Measurements from ENCODE around the gene RAB7B. TPM values are rescaled to one million over a fixed set of nuclear protein-coding genes. Genes with fewer than 3 reads are reported as not detected.

The RAB7B gene
- total RNA-seq, 5 donors from 2014 or later (not counting 1 experiment from before 2014, with no cell fraction given), result 0.15 to 0.22 TPM; not detected in 3

GRCh38 chr1:206015071-206015470 is 11.9 kb upstream of the RAB7B start:
- CTCF ChIA-PET, result interaction anchor here (0.6 to 1.1 kb wide), 2 partner anchors 37 to 58 kb away, joined by 3 to 14 read pairs; no protein-coding TSS in a partner anchor
- no CpG with 5 or more reads among the region's 1 CpG for WGBS (ENCODE audit: insufficient coverage)

GRCh38 chr1:206014601-206015000 is 11.4 kb upstream of the RAB7B start:
- POLR2A ChIA-PET, result no interaction called here
- ATAC-seq (replicated peaks in 1 of 4) (no peak), DNase-seq (no peak)
- Mint-ChIP-seq H3K4me3 (no peak overlapping the region), H3K27me3 (no peaks in the 10 kb centered on the region), H3K9me3 (no peaks in the 10 kb centered on the region), H3K36me3 (no peaks in the 10 kb centered on the region), H3K27ac (no peak overlapping the region), H3K4me1 (peaks cover 16 to 27% (median 21%) of the 10 kb centered on the region in 3 donors)
- CTCF ChIA-PET, result interaction anchor here in 1 of 2 donors (1.1 kb wide), 1 partner anchor 37 kb away, joined by 3 read pairs; no protein-coding TSS in a partner anchor
- Histone ChIP-seq H3K36me3 (ENCODE audit: control insufficient read depth in 2 of 2, extremely low read depth in 1 of 2, insufficient read depth in 1 of 2, low read length in 1 of 2) (no peaks in the 10 kb centered on the region), H3K27me3 (replicated peaks in 1 of 2; ENCODE audit: control insufficient read depth in 2 of 2, extremely low read depth in 1 of 2, insufficient read depth in 2 of 2, low read length in 1 of 2) (no peaks in the 10 kb centered on the region), H3K27ac (ENCODE audit: low read length) (no peak overlapping the region), H3K4me1 (ENCODE audit: control insufficient read depth in 1 of 2, extremely low read depth in 1 of 2, insufficient read depth in 2 of 2, low read length in 2 of 2) (peaks cover 0 to 8% of the 10 kb centered on the region in 2 experiments), H3K4me3 (ENCODE audit: control insufficient read depth in 1 of 2, extremely low read depth in 1 of 2, low read length in 1 of 2) (no peak overlapping the region), H3K9me3 (no peaks in the 10 kb centered on the region)
- WGBS (ENCODE audit: insufficient coverage), result 90% methylated on average over 1 of the region's 5 CpGs

More at GRCh38 chr1:206015071-206015470, 11.9 kb upstream of the RAB7B start:
- no peaks in the 10 kb centered on the region for H3K36me3 ChIP-seq (ENCODE audit: control insufficient read depth in 2 of 2, extremely low read depth in 1 of 2, insufficient read depth in 1 of 2, low read length in 1 of 2)
- H3K27me3 Mint-ChIP-seq, result no peaks in the 10 kb centered on the region
- no peak overlapping the region for H3K27ac Mint-ChIP-seq
- H3K9me3 Mint-ChIP-seq, result no peaks in the 10 kb centered on the region
- peaks cover 0 to 8% of the 10 kb centered on the region in 2 experiments for H3K4me1 ChIP-seq (ENCODE audit: control insufficient read depth in 1 of 2, extremely low read depth in 1 of 2, insufficient read depth in 2 of 2, low read length in 2 of 2)
- DNase-seq, result no peak
- H3K4me3 ChIP-seq (ENCODE audit: control insufficient read depth in 1 of 2, extremely low read depth in 1 of 2, low read length in 1 of 2), result no peak overlapping the region
- ATAC-seq (replicated peaks in 1 of 4), result no peak
- H3K27ac ChIP-seq (ENCODE audit: low read length), result no peak overlapping the region
- H3K9me3 ChIP-seq, result no peaks in the 10 kb centered on the region
- POLR2A ChIA-PET, result no interaction called here
- no peaks in the 10 kb centered on the region for H3K36me3 Mint-ChIP-seq
- H3K4me3 Mint-ChIP-seq, result no peak overlapping the region
- no peaks in the 10 kb centered on the region for H3K27me3 ChIP-seq (replicated peaks in 1 of 2; ENCODE audit: control insufficient read depth in 2 of 2, extremely low read depth in 1 of 2, insufficient read depth in 2 of 2, low read length in 1 of 2)
- H3K4me1 Mint-ChIP-seq, result peaks cover 16 to 27% (median 21%) of the 10 kb centered on the region in 3 donors

- no peak for ATAC-seq (replicated peaks in 1 of 4)
- H3K27ac Mint-ChIP-seq, result no peak overlapping the region
- 90% methylated on average over 3 of the region's 6 CpGs for WGBS (ENCODE audit: insufficient coverage)
Measured at GRCh38 chr1:206013026-206013795, 10.0 kb upstream of the RAB7B start.

GRCh38 chr1:206012086-206012859 is 9.1 kb upstream of the RAB7B start:
- H3K27me3 ChIP-seq (replicated peaks in 1 of 2; ENCODE audit: control insufficient read depth in 2 of 2, extremely low read depth in 1 of 2, insufficient read depth in 2 of 2, low read length in 1 of 2), result no peaks in the 10 kb centered on the region
- no peaks in the 10 kb centered on the region for H3K27me3 Mint-ChIP-seq
- H3K9me3 ChIP-seq, result no peaks in the 10 kb centered on the region
- H3K4me1 ChIP-seq (ENCODE audit: control insufficient read depth in 1 of 2, extremely low read depth in 1 of 2, insufficient read depth in 2 of 2, low read length in 2 of 2), result peaks cover 0 to 8% of the 10 kb centered on the region in 2 experiments
- H3K36me3 ChIP-seq (ENCODE audit: control insufficient read depth in 2 of 2, extremely low read depth in 1 of 2, insufficient read depth in 1 of 2, low read length in 1 of 2), result no peaks in the 10 kb centered on the region
- ATAC-seq (replicated peaks in 1 of 4) (peak; percentile 79 to 98 (median 90)), DNase-seq (peak in 32 of 35 experiments; percentile 4 to 71 (median 32))
- H3K4me3 Mint-ChIP-seq, result peak overlapping the region in 2 of 3 donors; percentile 26 to 55
- H3K27ac Mint-ChIP-seq, result no peak overlapping the region
- H3K4me1 Mint-ChIP-seq, result peaks cover 16 to 27% (median 21%) of the 10 kb centered on the region in 3 donors
- ChIA-PET CTCF (no interaction called here), POLR2A (no interaction called here)
- no peak overlapping the region for H3K4me3 ChIP-seq (ENCODE audit: control insufficient read depth in 1 of 2, extremely low read depth in 1 of 2, low read length in 1 of 2)
- no peaks in the 10 kb centered on the region for H3K9me3 Mint-ChIP-seq
- 40% methylated on average over 2 of the region's 17 CpGs for WGBS (ENCODE audit: insufficient coverage)
- no peaks in the 10 kb centered on the region for H3K36me3 Mint-ChIP-seq
- no peak overlapping the region for H3K27ac ChIP-seq (ENCODE audit: low read length)

More at GRCh38 chr1:206013026-206013795, 10.0 kb upstream of the RAB7B start:
- H3K27me3 ChIP-seq (replicated peaks in 1 of 2; ENCODE audit: control insufficient read depth in 2 of 2, extremely low read depth in 1 of 2, insufficient read depth in 2 of 2, low read length in 1 of 2), result no peaks in the 10 kb centered on the region
- H3K27ac ChIP-seq (ENCODE audit: low read length), result no peak overlapping the region
- no peak for DNase-seq
- POLR2A ChIA-PET, result interaction anchor here in 1 of 2 donors (0.6 kb wide), 1 partner anchor 9 kb away, joined by 3 read pairs; no protein-coding TSS in a partner anchor
- Mint-ChIP-seq H3K4me1 (peaks cover 16 to 27% (median 21%) of the 10 kb centered on the region in 3 donors), H3K4me3 (no peak overlapping the region), H3K36me3 (no peaks in the 10 kb centered on the region), H3K27me3 (no peaks in the 10 kb centered on the region), H3K9me3 (no peaks in the 10 kb centered on the region)
- CTCF ChIA-PET, result interaction anchor here in 1 of 2 donors (0.7 kb wide), 1 partner anchor 90 kb away, joined by 4 read pairs; no protein-coding TSS in a partner anchor
- no peaks in the 10 kb centered on the region for H3K36me3 ChIP-seq (ENCODE audit: control insufficient read depth in 2 of 2, extremely low read depth in 1 of 2, insufficient read depth in 1 of 2, low read length in 1 of 2)
- no peaks in the 10 kb centered on the region for H3K9me3 ChIP-seq
- peaks cover 0 to 8% of the 10 kb centered on the region in 2 experiments for H3K4me1 ChIP-seq (ENCODE audit: control insufficient read depth in 1 of 2, extremely low read depth in 1 of 2, insufficient read depth in 2 of 2, low read length in 2 of 2)
- H3K4me3 ChIP-seq (ENCODE audit: control insufficient read depth in 1 of 2, extremely low read depth in 1 of 2, low read length in 1 of 2), result no peak overlapping the region

- ChIA-PET CTCF (no interaction called here), POLR2A (no interaction called here)
- Histone ChIP-seq H3K4me1 (ENCODE audit: control insufficient read depth in 1 of 2, extremely low read depth in 1 of 2, insufficient read depth in 2 of 2, low read length in 2 of 2) (peaks cover 0 to 8% of the 10 kb centered on the region in 2 experiments), H3K9me3 (no peaks in the 10 kb centered on the region), H3K36me3 (ENCODE audit: control insufficient read depth in 2 of 2, extremely low read depth in 1 of 2, insufficient read depth in 1 of 2, low read length in 1 of 2) (no peaks in the 10 kb centered on the region), H3K27ac (ENCODE audit: low read length) (no peak overlapping the region), H3K27me3 (replicated peaks in 1 of 2; ENCODE audit: control insufficient read depth in 2 of 2, extremely low read depth in 1 of 2, insufficient read depth in 2 of 2, low read length in 1 of 2) (no peaks in the 10 kb centered on the region), H3K4me3 (ENCODE audit: control insufficient read depth in 1 of 2, extremely low read depth in 1 of 2, low read length in 1 of 2) (no peak overlapping the region)
- WGBS (ENCODE audit: insufficient coverage), result 63% methylated on average over 1 of the region's 8 CpGs
- Mint-ChIP-seq H3K9me3 (no peaks in the 10 kb centered on the region), H3K36me3 (no peaks in the 10 kb centered on the region), H3K4me1 (peaks cover 16 to 27% (median 21%) of the 10 kb centered on the region in 3 donors), H3K27me3 (peaks cover 5 to 8% of the 10 kb centered on the region in 2 donors), H3K27ac (no peak overlapping the region), H3K4me3 (no peak overlapping the region)
- DNase-seq (no peak), ATAC-seq (replicated peaks in 1 of 4) (no peak)
Measured at GRCh38 chr1:206011057-206011456, 7.9 kb upstream of the RAB7B start.

GRCh38 chr1:206010060-206010459 is 6.9 kb upstream of the RAB7B start:
- Mint-ChIP-seq H3K9me3 (no peaks in the 10 kb centered on the region), H3K27ac (no peak overlapping the region)
- DNase-seq, result no peak

More at GRCh38 chr1:206010060-206010459, 6.9 kb upstream of the RAB7B start:
- Histone ChIP-seq H3K4me1 (ENCODE audit: control insufficient read depth in 1 of 2, extremely low read depth in 1 of 2, insufficient read depth in 2 of 2, low read length in 2 of 2) (peaks cover 0 to 8% of the 10 kb centered on the region in 2 experiments), H3K4me3 (ENCODE audit: control insufficient read depth in 1 of 2, extremely low read depth in 1 of 2, low read length in 1 of 2) (no peak overlapping the region), H3K36me3 (ENCODE audit: control insufficient read depth in 2 of 2, extremely low read depth in 1 of 2, insufficient read depth in 1 of 2, low read length in 1 of 2) (no peaks in the 10 kb centered on the region), H3K9me3 (no peaks in the 10 kb centered on the region), H3K27me3 (replicated peaks in 1 of 2; ENCODE audit: control insufficient read depth in 2 of 2, extremely low read depth in 1 of 2, insufficient read depth in 2 of 2, low read length in 1 of 2) (no peaks in the 10 kb centered on the region), H3K27ac (ENCODE audit: low read length) (no peak overlapping the region)
- peaks cover 16 to 27% (median 21%) of the 10 kb centered on the region in 3 donors for H3K4me1 Mint-ChIP-seq
- ChIA-PET POLR2A (no interaction called here), CTCF (no interaction called here)
- H3K4me3 Mint-ChIP-seq, result no peak overlapping the region
- H3K27me3 Mint-ChIP-seq, result peaks cover 7 to 10% of the 10 kb centered on the region in 2 donors
- no peak for ATAC-seq (replicated peaks in 1 of 4)
- no peaks in the 10 kb centered on the region for H3K36me3 Mint-ChIP-seq
- WGBS (ENCODE audit: insufficient coverage), result 85% methylated on average over 5 of the region's 5 CpGs
